ENCODE measurements around the gene MICU2.

DNA sequence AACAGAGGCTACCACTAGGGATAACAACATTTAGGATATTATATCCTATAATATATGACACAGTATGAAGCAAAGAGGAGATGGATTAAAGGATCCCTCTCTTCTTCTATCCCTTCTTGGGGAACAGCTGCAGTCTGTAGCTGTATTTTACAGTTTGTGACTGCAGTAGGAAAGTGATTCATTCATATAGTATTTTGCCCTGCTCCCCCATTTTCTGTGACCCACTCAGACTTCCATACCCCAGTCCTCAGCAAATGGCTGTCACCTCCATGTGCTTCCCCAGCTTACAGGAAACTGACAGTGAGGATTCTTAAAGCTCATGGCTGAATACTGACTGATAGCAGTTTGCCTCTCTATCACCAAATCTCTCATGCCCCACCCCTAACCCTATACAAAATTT lies 27.5 kb downstream of the MICU2 start:
- TF ChIP-seq, protein P1, sequence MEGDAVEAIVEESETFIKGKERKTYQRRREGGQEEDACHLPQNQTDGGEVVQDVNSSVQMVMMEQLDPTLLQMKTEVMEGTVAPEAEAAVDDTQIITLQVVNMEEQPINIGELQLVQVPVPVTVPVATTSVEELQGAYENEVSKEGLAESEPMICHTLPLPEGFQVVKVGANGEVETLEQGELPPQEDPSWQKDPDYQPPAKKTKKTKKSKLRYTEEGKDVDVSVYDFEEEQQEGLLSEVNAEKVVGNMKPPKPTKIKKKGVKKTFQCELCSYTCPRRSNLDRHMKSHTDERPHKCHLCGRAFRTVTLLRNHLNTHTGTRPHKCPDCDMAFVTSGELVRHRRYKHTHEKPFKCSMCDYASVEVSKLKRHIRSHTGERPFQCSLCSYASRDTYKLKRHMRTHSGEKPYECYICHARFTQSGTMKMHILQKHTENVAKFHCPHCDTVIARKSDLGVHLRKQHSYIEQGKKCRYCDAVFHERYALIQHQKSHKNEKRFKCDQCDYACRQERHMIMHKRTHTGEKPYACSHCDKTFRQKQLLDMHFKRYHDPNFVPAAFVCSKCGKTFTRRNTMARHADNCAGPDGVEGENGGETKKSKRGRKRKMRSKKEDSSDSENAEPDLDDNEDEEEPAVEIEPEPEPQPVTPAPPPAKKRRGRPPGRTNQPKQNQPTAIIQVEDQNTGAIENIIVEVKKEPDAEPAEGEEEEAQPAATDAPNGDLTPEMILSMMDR (IDR thresholded peaks at IDR 0.05) = no peak
- TF ChIP-seq POLR2A (IDR thresholded peaks at IDR 0.05) (no peak), EP300 (IDR thresholded peaks at IDR 0.05) (no peak), POLR2AphosphoS5 (IDR thresholded peaks at IDR 0.05) (no peak)
